ENCODE measurements around the gene PRR20G. TPM values are rescaled to one million over a fixed set of nuclear protein-coding genes. Genes with fewer than 3 reads are reported as not detected.

Gene PRR20G
- total RNA-seq, 1 experiment from 2014 or later, result not detected

DNA sequence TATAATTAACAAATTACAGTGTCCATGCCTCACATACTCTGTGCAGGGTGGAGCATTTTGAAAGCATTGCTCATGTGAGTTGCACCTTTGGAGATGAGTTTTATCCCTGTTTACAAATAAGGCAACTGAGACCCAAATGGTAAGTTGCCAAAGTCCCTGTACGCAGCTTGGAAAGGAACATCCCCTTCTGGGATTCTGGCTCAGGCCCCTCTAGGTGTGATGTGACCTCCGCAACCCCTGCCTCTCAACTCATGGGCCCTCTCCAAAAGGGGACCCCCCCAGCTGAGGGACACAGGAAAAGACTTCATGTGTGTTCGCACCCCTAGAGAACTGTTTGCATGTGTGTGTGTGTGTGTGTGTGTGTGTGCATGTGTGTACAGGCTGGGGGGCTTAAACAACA lies 25.3 kb downstream of the PRR20G start:
- Histone ChIP-seq H3K4me3 (ENCODE audit: low read depth, low read length) (no peak overlapping the region), H3K36me3 (ENCODE audit: control insufficient read depth, insufficient read depth, low read length) (no peaks in the 10 kb centered on the region), H3K27me3 (replicated peaks; ENCODE audit: control insufficient read depth, insufficient read depth, low read length) (no peaks in the 10 kb centered on the region; the same call in none of the 2 replicates), H3K9me3 (no peaks in the 10 kb centered on the region), H3K4me1 (no peaks in the 10 kb centered on the region)
- TF ChIP-seq, protein P1, sequence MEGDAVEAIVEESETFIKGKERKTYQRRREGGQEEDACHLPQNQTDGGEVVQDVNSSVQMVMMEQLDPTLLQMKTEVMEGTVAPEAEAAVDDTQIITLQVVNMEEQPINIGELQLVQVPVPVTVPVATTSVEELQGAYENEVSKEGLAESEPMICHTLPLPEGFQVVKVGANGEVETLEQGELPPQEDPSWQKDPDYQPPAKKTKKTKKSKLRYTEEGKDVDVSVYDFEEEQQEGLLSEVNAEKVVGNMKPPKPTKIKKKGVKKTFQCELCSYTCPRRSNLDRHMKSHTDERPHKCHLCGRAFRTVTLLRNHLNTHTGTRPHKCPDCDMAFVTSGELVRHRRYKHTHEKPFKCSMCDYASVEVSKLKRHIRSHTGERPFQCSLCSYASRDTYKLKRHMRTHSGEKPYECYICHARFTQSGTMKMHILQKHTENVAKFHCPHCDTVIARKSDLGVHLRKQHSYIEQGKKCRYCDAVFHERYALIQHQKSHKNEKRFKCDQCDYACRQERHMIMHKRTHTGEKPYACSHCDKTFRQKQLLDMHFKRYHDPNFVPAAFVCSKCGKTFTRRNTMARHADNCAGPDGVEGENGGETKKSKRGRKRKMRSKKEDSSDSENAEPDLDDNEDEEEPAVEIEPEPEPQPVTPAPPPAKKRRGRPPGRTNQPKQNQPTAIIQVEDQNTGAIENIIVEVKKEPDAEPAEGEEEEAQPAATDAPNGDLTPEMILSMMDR (IDR thresholded peaks at IDR 0.05; ENCODE audit: insufficient read depth in 1 of 2, low read depth in 1 of 2, low read length in 1 of 2, severe bottlenecking in 1 of 2, unreplicated experiment in 1 of 2), result no peak
- H3K36me3 Mint-ChIP-seq (ENCODE audit: insufficient read depth, unreplicated experiment), result no peaks in the 10 kb centered on the region
- H3K9me3 Mint-ChIP-seq (ENCODE audit: unreplicated experiment), result no peaks in the 10 kb centered on the region
- CTCF ChIA-PET, result no interaction called here
- no peak for DNase-seq
- intact Hi-C loops (cut with micrococcal nuclease; ENCODE audit: unreplicated experiment), result no loop called here
- POLR2A ChIA-PET, result no interaction called here
- no peaks in the 10 kb centered on the region for H3K4me1 Mint-ChIP-seq (ENCODE audit: low read depth, unreplicated experiment)
- no peak overlapping the region for H3K4me3 Mint-ChIP-seq (ENCODE audit: unreplicated experiment)
- peaks cover 27% of the 10 kb centered on the region for H3K27me3 Mint-ChIP-seq (ENCODE audit: insufficient read depth, unreplicated experiment)
- BruUV-seq (replicated peaks), result no TSS peak
- H3K27ac Mint-ChIP-seq (ENCODE audit: unreplicated experiment), result no peak overlapping the region

DNA sequence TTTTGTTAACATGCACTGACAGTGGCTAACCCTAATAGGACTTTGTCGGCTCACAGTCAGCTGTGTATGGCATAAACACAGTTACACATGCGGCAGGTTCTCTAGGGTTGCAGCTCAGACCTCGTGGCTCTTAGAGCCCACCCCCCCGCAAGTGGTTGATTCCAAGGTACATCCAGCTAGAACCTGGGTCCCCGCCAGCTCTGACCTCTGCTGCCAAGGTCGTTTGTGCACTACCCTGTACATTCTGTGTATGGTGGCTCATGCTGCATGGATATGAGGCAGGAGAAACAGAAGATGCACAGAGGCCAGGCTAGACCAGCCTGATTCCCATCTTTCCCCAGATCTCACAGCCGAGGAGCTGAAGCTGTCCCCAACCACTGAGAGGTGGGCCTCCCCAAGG lies 25.9 kb downstream of the PRR20G start:
- H3K9me3 Mint-ChIP-seq (ENCODE audit: unreplicated experiment), result no peaks in the 10 kb centered on the region
- H3K27me3 Mint-ChIP-seq (ENCODE audit: insufficient read depth, unreplicated experiment), result peaks cover 25% of the 10 kb centered on the region
- POLR2A ChIA-PET, result no interaction called here

DNA sequence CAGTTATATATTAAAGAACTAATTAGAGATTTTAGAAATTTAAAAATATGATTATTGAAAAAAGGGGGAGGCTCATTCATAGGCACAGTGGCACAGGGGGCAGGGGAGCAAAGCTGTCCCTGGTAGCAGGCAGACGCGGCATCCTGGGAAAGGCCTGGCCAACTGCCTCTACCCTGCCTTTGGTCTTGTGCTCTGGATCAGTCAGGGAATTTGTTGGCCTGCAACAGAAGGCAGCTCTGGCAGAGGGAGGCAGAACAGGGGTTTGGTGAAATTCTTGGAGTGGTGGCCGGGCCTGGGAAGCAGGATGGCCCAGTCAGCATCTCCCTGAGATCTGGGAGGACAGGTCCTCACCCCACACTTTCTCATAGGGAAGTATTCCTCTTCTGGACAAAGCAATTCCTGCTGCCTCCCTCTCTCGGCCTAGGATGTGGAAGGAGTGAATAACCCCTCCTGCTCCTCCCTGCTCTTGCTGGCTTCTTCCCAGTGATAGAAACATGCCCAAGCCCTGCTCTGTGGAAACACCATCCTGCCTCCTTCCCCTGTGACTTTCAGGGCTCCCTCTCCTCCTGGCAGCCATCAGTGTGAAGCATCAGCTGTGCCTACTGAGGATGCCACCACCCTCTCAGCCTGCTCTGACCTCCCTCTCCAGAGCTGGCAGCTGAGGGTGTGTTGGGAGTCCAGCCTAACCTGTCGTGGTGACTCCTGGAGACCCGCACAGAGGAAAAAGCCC lies 26.9 kb downstream of the PRR20G start:
- no peaks in the 10 kb centered on the region; the same call in none of the 2 replicates for H3K27me3 ChIP-seq (replicated peaks; ENCODE audit: control insufficient read depth, insufficient read depth, low read length)
- H3K36me3 Mint-ChIP-seq (ENCODE audit: insufficient read depth, unreplicated experiment), result no peaks in the 10 kb centered on the region
- H3K36me3 ChIP-seq (ENCODE audit: control insufficient read depth, insufficient read depth, low read length), result no peaks in the 10 kb centered on the region
- H3K27ac Mint-ChIP-seq (ENCODE audit: unreplicated experiment), result no peak overlapping the region
- no peak overlapping the region for H3K4me3 Mint-ChIP-seq (ENCODE audit: unreplicated experiment)
- BruUV-seq (replicated peaks), result no TSS peak
- H3K9me3 Mint-ChIP-seq (ENCODE audit: unreplicated experiment), result no peaks in the 10 kb centered on the region
- TF ChIP-seq, protein P1 (IDR thresholded peaks at IDR 0.05; ENCODE audit: insufficient read depth in 1 of 2, low read depth in 1 of 2, low read length in 1 of 2, severe bottlenecking in 1 of 2, unreplicated experiment in 1 of 2), result no peak
- POLR2A ChIA-PET, result no interaction called here
- no peaks in the 10 kb centered on the region for H3K9me3 ChIP-seq
- no peak overlapping the region for H3K4me3 ChIP-seq (ENCODE audit: low read depth, low read length)
- CTCF ChIA-PET, result no interaction called here
- no peak for DNase-seq
- peaks cover 25% of the 10 kb centered on the region for H3K27me3 Mint-ChIP-seq (ENCODE audit: insufficient read depth, unreplicated experiment)
- no peaks in the 10 kb centered on the region for H3K4me1 Mint-ChIP-seq (ENCODE audit: low read depth, unreplicated experiment)
- intact Hi-C loops (cut with micrococcal nuclease; ENCODE audit: unreplicated experiment), result no loop called here
- no peaks in the 10 kb centered on the region for H3K4me1 ChIP-seq

More for the DNA sequence above, 25.9 kb downstream of the PRR20G start:
- Histone ChIP-seq H3K36me3 (ENCODE audit: control insufficient read depth, insufficient read depth, low read length) (no peaks in the 10 kb centered on the region), H3K9me3 (no peaks in the 10 kb centered on the region), H3K27me3 (replicated peaks; ENCODE audit: control insufficient read depth, insufficient read depth, low read length) (no peaks in the 10 kb centered on the region; the same call in none of the 2 replicates), H3K4me3 (ENCODE audit: low read depth, low read length) (no peak overlapping the region), H3K4me1 (no peaks in the 10 kb centered on the region)
- no TSS peak for BruUV-seq (replicated peaks)
- Mint-ChIP-seq H3K4me1 (ENCODE audit: low read depth, unreplicated experiment) (no peaks in the 10 kb centered on the region), H3K4me3 (ENCODE audit: unreplicated experiment) (no peak overlapping the region), H3K36me3 (ENCODE audit: insufficient read depth, unreplicated experiment) (no peaks in the 10 kb centered on the region), H3K27ac (ENCODE audit: unreplicated experiment) (no peak overlapping the region)
- intact Hi-C loops (cut with micrococcal nuclease; ENCODE audit: unreplicated experiment), result no loop called here
- TF ChIP-seq, protein P1 (IDR thresholded peaks at IDR 0.05; ENCODE audit: insufficient read depth in 1 of 2, low read depth in 1 of 2, low read length in 1 of 2, severe bottlenecking in 1 of 2, unreplicated experiment in 1 of 2), result no peak
- DNase-seq, result no peak
- CTCF ChIA-PET, result no interaction called here

All from Caco-2 (cell line).